Transverse colon (tissue), 4 donors: Measurements from ENCODE around the gene SLC6A17. TPM values are rescaled to one million over a fixed set of nuclear protein-coding genes. Genes with fewer than 3 reads are reported as not detected.

Experiments used
- DNase-seq: peaks from one replicate; pipeline ENCODE4 v3.0.0-alpha.2; 2019
- H3K27ac ChIP-seq, 4 donors: fragments of 200-600 bp; sonication (generic); 2 replicates each; pipeline ENCODE4 v1.5.1; 2016 to 2018; ENCODE audit warnings: inconsistent platforms in 4 of 4
- H3K27me3 ChIP-seq: fragments of 200-600 bp; sonication (generic); 2 replicates; pipeline ENCODE4 v1.5.1; 2017; ENCODE audit warnings: inconsistent platforms
- H3K36me3 ChIP-seq, 4 donors: fragments of 200-600 bp; sonication (generic); 2 replicates each; pipeline ENCODE4 v1.5.1; 2017 to 2019; ENCODE audit warnings: inconsistent platforms in 4 of 4
- H3K4me1 ChIP-seq, 4 donors: fragments of 200-600 bp; sonication (generic); 2 replicates each; pipeline ENCODE4 v1.5.1; 2017 to 2020; ENCODE audit warnings: inconsistent platforms in 4 of 4
- H3K4me3 ChIP-seq, 4 donors: fragments of 200-600 bp; sonication (generic); 1 replicate in 1 of 4; 2 replicates in 3 of 4; pipeline versions ENCODE4 v1.5.1 to v1.6.1; 2017 to 2019; ENCODE audit warnings: inconsistent platforms in 4 of 4
- H3K9me3 ChIP-seq, 2 donors: fragments of 200-600 bp; sonication (generic); 2 replicates each; pipeline ENCODE4 v1.5.1; 2017 to 2019; ENCODE audit warnings: inconsistent platforms in 2 of 2
- EP300 ChIP-seq: sonication (generic); formaldehyde crosslinking; IDR thresholded peaks from one replicate; pipeline ENCODE4 v1.6.1; 2017; ENCODE audit warnings: antibody characterized with exemption, low read depth
- POLR2A ChIP-seq: fragments of 450-650 bp; IDR thresholded peaks from one replicate; pipeline ENCODE4 v1.6.1; 2016; ENCODE audit warnings: antibody characterized with exemption, mild to moderate bottlenecking, moderate library complexity
- POLR2AphosphoS5 ChIP-seq, 3 donors: sonication (generic); formaldehyde crosslinking; IDR thresholded peaks; one replicate each; pipeline ENCODE4 v1.6.1; 2016; ENCODE audit warnings: antibody characterized with exemption in 3 of 3
- WGBS, 2 donors: methylation state at CpG; one replicate each; pipeline ENCODE4 v1.1.5; 2018; ENCODE audit warnings: low coverage in 1 of 2; 5-methylcytosine and 5-hydroxymethylcytosine counted together
- in situ Hi-C, 4 donors: fragments of 200-750 bp; cut with MboI; loops; one replicate each; pipeline versions ENCODE4 v1.15.0 to v1.15.1; 2017; ENCODE audit warnings: low sequenced_read_pairs in 3 of 4, low pct_ligation_motif_present in 1 of 4, low pct_unique_long_range_greater_than_20kb in 1 of 4
- intact Hi-C: fragments of 100-400 bp; cut with DNase I; formaldehyde crosslinking; loops from one replicate; pipeline ENCODE4 v1.15.1; 2023; ENCODE audit warnings: low total_unique reads
- total RNA-seq, 4 donors: library from RNA; depleted of rRNA; stranded (reverse); fragments of >200 nt; gene quantifications; one replicate each; pipeline ENCODE4 v1.1.0, GENCODE V29; 2016
- TF ChIP-seq, protein P1 (sequence below), 5 experiments: fragments of 200-600 bp in 3 of 5; fragments of 450-650 bp in 2 of 5; sonication (generic) in 3 of 5; IDR thresholded peaks; 1 replicate in 2 of 5; 2 replicates in 3 of 5; pipeline ENCODE4 v1.5.1; 2016 to 2017; ENCODE audit warnings: antibody characterized with exemption in 5 of 5, inconsistent platforms in 3 of 5, mild to moderate bottlenecking in 2 of 5, moderate library complexity in 1 of 5

The SLC6A17 gene
- total RNA-seq, 4 donors from 2014 or later: under 0.01 to 0.37 (median 0.14) TPM; not detected in 1

- H3K27ac ChIP-seq: no peak overlapping the region
These were observed 36.7 kb upstream of the SLC6A17 start for GRCh38 chr1:110113551-110113950.

DNA sequence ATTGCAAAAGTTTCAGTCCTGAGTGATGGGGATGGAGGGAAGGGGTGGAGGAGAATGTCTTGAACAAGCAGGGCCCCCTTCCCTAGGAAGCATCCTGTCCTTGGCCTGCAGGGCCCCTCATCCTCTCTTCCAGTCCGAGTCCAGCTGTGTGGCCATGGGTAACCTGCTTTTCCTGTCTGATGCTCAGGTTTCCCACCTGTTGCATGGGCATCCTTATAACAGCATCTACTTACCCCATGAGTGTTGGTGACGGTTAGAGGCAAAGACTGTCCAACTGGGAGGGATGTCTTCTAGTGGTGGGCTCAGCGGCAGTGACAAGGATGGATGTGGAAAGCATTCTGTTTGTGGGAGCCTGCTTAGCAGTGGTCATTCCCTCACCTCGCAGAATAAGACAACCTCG is 36.1 kb upstream of the SLC6A17 start:
- H3K36me3 ChIP-seq: no peaks in the 10 kb centered on the region
- 89% methylated on average over 5 of the region's 5 CpGs; no CpG with 5 or more reads in 1 of the 2 donors for WGBS, 2 donors
- in situ Hi-C loops: no loop called here
- no peak for DNase-seq
- H3K27me3 ChIP-seq: peaks cover 28% of the 10 kb centered on the region
- H3K4me3 ChIP-seq: no peak overlapping the region
- H3K4me1 ChIP-seq: no peaks in the 10 kb centered on the region
- no peak for TF ChIP-seq POLR2A
- no peak for TF ChIP-seq EP300
- TF ChIP-seq, protein P1, sequence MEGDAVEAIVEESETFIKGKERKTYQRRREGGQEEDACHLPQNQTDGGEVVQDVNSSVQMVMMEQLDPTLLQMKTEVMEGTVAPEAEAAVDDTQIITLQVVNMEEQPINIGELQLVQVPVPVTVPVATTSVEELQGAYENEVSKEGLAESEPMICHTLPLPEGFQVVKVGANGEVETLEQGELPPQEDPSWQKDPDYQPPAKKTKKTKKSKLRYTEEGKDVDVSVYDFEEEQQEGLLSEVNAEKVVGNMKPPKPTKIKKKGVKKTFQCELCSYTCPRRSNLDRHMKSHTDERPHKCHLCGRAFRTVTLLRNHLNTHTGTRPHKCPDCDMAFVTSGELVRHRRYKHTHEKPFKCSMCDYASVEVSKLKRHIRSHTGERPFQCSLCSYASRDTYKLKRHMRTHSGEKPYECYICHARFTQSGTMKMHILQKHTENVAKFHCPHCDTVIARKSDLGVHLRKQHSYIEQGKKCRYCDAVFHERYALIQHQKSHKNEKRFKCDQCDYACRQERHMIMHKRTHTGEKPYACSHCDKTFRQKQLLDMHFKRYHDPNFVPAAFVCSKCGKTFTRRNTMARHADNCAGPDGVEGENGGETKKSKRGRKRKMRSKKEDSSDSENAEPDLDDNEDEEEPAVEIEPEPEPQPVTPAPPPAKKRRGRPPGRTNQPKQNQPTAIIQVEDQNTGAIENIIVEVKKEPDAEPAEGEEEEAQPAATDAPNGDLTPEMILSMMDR (IDR thresholded peaks at IDR 0.05): no peak
- no peak for TF ChIP-seq POLR2AphosphoS5 (IDR thresholded peaks at IDR 0.05)
- intact Hi-C loops: no loop called here
- H3K9me3 ChIP-seq: no peaks in the 10 kb centered on the region
- H3K27ac ChIP-seq: no peak overlapping the region

More at GRCh38 chr1:110113551-110113950, 36.7 kb upstream of the SLC6A17 start:
- H3K9me3 ChIP-seq: no peaks in the 10 kb centered on the region
- in situ Hi-C loops: no loop called here
- intact Hi-C loops: no loop called here
- TF ChIP-seq POLR2AphosphoS5 (IDR thresholded peaks at IDR 0.05) (no peak), EP300 (no peak), POLR2A (no peak)
- TF ChIP-seq, protein P1 (IDR thresholded peaks at IDR 0.05): no peak
- no peak overlapping the region for H3K4me3 ChIP-seq
- H3K36me3 ChIP-seq: no peaks in the 10 kb centered on the region
- no peaks in the 10 kb centered on the region for H3K4me1 ChIP-seq
- peaks cover 28% of the 10 kb centered on the region for H3K27me3 ChIP-seq
- DNase-seq: no peak
- WGBS, 2 donors: 69% methylated on average over 5 of the region's 5 CpGs; no CpG with 5 or more reads in 1 of the 2 donors

GRCh38 chr1:110114784-110115183 is 35.5 kb upstream of the SLC6A17 start:
- H3K36me3 ChIP-seq: no peaks in the 10 kb centered on the region
- peaks cover 28% of the 10 kb centered on the region for H3K27me3 ChIP-seq
- no peaks in the 10 kb centered on the region for H3K9me3 ChIP-seq
- DNase-seq: no peak
- intact Hi-C loops: no loop called here
- in situ Hi-C loops: no loop called here
- H3K4me1 ChIP-seq: no peaks in the 10 kb centered on the region
- TF ChIP-seq, protein P1 (IDR thresholded peaks at IDR 0.05): no peak
- no peak for TF ChIP-seq POLR2A
- no peak for TF ChIP-seq POLR2AphosphoS5 (IDR thresholded peaks at IDR 0.05)
- no peak for TF ChIP-seq EP300
- H3K4me3 ChIP-seq: no peak overlapping the region
- no peak overlapping the region for H3K27ac ChIP-seq
- 60% methylated on average over 5 of the region's 5 CpGs; no CpG with 5 or more reads in 1 of the 2 donors for WGBS, 2 donors

DNA sequence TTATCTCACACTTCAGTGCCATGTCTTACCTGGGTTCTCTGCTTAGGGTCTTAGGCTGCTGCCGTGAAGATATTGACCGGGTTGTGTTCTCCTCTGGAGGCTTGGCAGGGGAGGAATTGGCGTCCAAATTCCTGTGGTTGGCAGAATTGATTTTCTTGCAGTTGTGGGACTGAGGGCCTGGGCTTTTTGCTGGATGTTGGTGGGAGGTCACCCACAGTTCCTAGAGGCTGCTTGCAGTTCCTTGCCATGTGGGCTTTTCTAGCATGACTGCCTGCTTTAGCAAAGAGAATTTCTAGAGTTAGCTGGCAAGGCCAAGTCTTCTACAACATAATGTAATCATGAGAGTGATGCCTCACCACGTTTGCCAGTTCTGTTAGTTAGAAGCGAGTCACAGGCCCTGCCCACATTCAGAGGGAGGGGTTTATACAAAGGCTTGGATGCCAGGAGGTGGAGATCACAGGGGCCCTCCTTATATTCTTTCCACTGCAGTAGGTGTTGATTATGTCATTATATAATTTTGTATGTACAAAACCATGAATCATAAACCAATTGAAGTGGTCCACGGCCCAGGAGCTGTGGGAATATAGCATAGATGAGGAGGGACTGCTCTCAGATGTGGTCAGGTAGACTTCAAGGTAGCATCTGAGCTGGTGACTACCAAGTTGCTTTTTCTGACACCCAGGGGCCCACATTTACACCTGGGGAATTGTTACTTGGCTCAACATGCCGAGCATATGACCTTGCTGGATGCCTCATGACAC is 31.5 kb upstream of the SLC6A17 start:
- DNase-seq: no peak
- 57 to 67% methylated on average over 1 to 7 of the region's 7 CpGs for WGBS, 2 donors
- no peaks in the 10 kb centered on the region for H3K4me1 ChIP-seq
- H3K4me3 ChIP-seq: no peak overlapping the region
- peaks cover 26% of the 10 kb centered on the region for H3K27me3 ChIP-seq
- H3K36me3 ChIP-seq: no peaks in the 10 kb centered on the region
- intact Hi-C loops (no loop called here), in situ Hi-C loops (no loop called here)
- no peak overlapping the region for H3K27ac ChIP-seq
- no peaks in the 10 kb centered on the region for H3K9me3 ChIP-seq
- TF ChIP-seq EP300 (no peak), POLR2AphosphoS5 (IDR thresholded peaks at IDR 0.05) (no peak), POLR2A (no peak)
- TF ChIP-seq, protein P1 (IDR thresholded peaks at IDR 0.05): no peak
